ENCODE results near the gene TMEM63A. TPM values are rescaled to one million over a fixed set of nuclear protein-coding genes. Genes with fewer than 3 reads are reported as not detected.

Gene TMEM63A
- polyA plus RNA-seq, 1 donor: 24.7 TPM

DNA sequence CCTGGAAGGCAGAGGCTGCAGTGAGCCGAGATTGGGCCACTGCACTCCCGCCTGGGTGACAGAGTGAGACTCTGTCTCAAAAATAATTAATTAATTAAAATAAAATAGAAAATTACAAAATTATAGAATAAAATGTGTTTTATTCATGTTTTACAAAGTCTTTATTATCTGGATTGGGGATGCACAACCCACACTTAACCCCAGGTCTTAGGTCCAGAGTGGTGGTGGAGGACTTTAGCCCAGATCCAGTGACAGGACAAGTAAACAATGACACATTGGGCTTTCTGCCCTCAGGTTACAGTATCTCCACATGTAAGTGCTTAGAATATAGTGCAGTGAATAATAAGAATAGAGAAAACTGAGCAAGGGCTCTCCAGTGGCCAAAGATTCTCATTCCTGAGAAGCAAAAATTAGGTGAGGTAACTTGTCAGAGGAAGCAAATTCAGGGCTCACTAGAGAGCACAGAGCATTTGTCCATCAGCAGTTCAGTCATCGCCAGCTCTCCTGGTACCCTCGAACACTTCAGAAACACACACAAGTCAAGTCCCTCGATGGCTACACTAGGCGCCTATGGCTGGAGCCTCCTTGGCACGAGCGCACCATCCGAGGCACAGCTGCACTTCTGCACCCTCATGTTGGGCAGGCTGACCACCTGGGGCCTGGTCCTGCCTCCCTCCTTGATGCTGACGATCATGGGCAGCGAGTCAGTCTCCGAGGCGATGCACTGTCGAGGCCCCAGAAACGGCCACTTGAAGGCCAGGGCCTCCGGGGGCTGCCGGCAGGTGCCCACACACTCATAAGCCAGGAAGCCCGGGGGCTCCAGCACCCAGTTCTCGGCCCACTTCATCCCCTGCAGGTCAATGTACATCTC, 4.2 kb upstream of the TMEM63A start:
- DNase-seq (ENCODE audit: low read depth): no peak

DNA sequence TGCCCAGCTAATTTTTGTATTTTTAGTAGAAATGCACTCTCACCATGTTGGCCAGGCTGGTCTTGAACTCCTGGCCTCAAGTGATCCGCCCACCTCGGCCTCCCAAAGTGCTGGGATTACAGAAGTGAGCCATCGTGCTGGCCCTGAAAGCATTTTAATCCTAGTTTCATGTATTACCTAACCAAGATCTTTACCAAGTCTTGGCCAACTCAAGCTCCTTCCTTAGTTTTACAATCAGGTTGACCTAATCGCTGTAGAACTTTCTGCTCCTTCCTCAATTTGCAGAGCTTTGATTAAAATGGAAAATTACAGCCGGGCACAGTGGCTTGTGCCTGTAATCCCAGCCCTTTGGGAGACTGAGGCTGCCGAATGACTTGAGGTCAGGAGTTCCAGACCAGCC, 3.2 kb upstream of the TMEM63A start:
- DNase-seq (ENCODE audit: low read depth): no peak

GRCh38 chr1:225883616-225884265, 1.6 kb upstream of the TMEM63A start:
- DNase-seq (ENCODE audit: low read depth): no peak

- no peak for DNase-seq (ENCODE audit: low read depth)
Observed at GRCh38 chr1:225882694-225883615, 775 bp upstream of the TMEM63A start.

DNA sequence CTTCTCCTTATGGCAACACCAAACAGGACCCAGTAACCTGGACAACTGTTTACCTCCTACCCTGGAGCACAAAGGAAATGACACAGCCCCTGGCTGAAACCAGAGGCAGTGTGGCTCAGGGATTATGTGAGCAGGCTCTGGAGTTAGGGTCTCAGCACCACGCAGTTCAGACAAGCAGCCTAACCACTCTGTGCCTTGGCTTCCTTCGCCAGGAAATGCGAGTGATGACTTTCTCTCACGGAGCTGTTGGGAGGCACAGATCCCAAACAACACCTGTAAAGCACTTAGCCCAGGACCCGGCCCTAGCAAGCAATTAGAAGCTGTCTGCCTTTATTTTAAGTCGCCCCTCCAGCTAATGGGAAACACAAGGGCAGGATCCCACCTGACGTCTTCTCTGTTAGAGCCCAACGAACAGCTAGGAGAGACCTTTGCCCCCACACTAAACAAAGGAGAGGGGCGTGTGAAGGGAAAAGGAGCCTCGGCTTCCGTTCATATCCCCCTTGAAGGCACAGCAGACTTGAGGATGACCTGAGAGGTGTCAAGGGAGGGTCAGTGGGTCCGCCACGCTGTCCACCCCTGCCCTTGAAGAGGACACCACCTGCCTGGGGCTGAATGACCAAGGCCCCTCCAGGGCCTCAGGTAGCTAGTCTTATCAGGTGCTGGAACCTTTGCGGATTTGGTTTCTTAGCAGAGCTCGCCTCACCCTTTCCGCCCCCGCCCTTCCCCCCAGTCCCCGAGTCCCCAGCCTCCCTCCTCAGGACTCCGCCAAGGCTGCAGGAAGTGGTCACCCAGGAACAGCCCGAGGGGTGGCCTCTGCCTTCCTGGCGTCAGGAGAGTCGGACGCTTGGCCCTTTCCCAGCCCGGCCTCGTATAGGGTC, 860 bp downstream of the TMEM63A start:
- no peak for DNase-seq (ENCODE audit: low read depth)

DNA sequence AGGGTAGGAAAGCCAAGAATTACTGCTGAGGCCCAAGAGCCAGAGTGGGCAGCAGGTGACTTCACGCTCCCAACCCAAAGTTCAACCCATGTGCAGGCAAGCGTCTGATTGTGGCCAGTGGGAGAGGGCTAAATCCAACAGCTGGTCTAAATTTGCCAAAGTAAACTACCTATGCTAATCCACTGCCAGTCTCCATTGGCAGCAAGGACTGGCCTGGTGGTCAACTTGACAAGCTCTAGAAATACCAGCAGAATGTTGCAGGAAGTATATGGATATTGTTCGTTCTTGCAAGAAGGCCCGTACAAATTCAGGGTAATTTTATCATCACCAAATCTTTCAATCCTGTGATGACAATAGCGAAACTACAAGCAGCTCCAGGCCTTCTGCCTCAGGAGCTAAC, 1.5 kb downstream of the TMEM63A start:
- no peak for DNase-seq (ENCODE audit: low read depth)

DNA sequence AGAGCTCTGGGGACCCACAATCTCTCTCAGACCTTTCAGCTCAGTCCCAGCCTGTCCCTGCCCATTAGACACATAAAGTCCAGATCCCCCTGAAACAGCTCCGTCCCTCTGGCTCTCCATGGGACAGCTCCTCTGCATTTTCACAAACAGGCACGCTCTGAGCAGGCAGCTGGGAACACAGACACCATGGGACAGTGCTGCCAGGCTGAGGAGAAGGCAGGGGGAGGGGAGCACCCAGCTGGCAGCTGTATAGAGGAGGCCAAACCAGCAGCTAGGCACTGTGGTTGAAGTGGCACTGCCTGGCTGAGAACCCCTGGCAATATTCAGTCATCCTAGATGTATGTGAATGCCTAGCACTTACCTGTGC, 2.0 kb downstream of the TMEM63A start:
- no peak for DNase-seq (ENCODE audit: low read depth)

DNA sequence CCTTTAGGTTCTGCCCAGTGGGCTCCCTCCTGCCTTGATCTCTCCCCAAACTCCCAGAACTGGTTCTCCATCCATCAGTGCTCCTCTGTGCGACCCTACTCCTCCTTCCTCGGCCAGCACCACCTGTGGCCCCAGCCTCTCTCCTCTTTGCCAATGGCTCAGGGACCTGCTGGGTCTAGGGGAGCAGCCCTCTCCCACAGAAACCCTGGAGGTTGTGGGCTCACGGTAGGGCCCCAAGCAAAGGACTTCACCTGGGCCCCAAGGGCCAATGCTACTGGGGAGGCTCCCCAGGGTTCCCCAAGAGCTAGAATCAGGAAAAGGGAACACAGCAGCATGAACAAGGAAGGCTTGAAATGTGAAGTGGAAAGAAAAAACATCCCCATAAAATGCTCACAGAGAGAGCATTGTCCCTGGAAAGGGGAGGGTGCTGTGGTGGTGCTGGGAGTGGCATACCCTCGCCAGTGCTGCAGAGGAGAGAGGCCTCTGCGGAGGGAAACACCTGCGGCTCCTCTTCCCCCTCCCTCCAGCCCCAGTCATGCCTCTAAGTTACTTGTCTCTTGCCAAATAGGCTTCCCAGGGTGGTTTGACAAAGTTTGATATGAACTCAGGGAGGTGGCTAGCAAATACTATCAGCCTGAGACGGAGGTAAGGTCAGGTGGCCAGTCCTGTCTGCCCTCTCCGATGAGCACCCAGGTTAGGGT, 2.5 kb downstream of the TMEM63A start:
- no peak for DNase-seq (ENCODE audit: low read depth)

- DNase-seq (ENCODE audit: low read depth): no peak
Observed at GRCh38 chr1:225878282-225878681, 3.9 kb downstream of the TMEM63A start.

DNA sequence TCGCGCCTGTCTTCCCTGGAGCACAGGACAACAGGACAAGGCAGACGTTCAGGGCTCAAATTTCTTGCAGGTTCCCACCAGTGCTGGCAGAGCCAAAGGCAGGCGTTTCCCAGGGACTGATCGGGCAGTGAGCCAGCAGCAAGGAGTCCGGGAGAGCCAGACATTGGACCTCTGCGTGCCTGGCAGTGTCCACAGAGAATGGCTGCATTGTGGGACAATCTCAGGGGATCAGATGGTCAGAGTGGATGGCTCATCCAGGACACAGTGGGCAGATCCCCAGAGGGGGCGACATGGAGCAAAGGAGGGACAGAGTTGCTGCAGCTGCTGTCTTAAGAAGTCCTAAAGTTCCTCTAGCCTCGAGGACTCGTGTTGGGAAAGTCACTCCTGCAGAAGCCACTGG, 4.6 kb downstream of the TMEM63A start:
- no peak for DNase-seq (ENCODE audit: low read depth)

- no peak for DNase-seq (ENCODE audit: low read depth)
Observed at GRCh38 chr1:225876900-225877510, 5.2 kb downstream of the TMEM63A start.

DNA sequence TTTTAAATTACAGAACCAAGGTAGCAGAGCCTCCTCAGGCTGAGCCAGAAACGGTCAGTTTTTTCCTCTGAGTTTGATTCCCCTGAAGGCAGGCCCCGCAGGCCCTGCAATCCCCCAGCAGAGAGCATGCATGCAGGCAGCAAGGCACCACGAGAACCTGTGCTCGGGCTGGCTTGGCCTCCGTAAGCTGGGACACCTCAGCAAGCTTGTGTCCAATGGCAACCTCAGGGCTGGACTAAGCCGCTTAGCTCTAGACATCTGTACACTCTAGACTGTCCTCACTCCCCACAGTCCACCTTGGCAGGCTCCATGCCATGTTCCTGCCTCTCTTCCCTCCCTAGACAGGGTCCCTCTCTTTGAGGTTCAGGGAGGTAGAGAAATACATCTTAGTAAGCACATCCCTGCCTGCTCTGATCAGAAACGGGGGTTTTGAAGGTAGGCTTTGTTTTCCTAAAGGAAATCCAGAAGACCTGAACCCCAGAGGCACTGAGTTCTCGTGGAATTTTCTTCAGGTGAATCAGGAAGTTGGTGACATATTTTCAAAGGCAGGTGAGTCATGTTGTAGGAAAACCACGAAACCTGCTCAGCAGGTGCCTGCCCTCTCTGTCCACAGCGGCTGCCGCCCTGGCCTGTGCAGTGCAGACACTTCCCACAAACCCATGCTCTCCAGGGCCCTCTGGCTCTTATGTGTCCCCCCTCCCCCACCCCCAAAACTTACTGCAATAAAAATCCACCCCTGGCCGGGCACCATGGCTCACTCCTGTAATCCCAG, 7.0 kb downstream of the TMEM63A start:
- no peak for DNase-seq (ENCODE audit: low read depth)

DNA sequence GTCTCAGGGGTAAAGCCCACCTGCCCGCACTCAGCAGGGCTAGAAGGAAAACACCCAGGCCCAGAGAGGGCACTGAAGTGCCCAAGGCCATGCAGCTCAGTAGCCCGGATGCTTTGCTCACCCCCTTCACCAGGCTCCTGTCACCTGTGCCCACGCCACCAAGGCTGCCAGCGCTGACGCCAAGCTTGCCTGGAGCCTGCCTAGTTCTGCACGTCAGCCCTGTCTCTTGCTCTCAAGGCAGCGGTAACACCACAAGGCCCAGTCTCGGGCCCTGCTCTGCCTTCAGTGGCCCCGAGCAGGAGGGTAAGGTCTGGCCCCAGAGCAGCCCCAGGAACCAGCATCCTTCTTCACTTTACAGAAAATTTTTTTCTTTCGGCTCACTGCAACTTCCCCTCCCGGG, 7.7 kb downstream of the TMEM63A start:
- DNase-seq (ENCODE audit: low read depth): no peak

GRCh38 chr1:225873281-225873850, 8.8 kb downstream of the TMEM63A start:
- no peak for DNase-seq (ENCODE audit: low read depth)

GRCh38 chr1:225872075-225872430, 10.1 kb downstream of the TMEM63A start:
- no peak for DNase-seq (ENCODE audit: low read depth)

- no peak for DNase-seq (ENCODE audit: low read depth)
Observed at GRCh38 chr1:225871359-225872074, 10.7 kb downstream of the TMEM63A start.

DNA sequence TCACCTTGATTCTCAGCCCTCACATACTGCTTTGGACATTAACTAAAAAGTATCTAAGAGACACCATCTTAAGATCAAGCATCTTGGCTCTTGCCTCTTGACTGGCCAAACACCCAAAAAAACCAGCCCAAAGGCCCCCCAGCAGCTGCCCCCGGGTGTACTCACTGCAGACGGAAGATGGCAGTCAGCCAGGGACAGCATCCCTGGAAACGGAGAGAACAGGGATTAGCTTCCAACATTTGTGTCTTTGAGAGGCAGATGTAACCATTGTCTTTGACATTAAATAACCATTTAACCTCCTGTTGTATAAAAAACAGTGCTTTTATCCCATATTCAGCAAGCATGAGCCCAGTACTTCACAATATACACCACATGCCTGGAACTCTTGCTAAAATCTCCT, 11.3 kb downstream of the TMEM63A start:
- DNase-seq (ENCODE audit: low read depth): no peak

DNA sequence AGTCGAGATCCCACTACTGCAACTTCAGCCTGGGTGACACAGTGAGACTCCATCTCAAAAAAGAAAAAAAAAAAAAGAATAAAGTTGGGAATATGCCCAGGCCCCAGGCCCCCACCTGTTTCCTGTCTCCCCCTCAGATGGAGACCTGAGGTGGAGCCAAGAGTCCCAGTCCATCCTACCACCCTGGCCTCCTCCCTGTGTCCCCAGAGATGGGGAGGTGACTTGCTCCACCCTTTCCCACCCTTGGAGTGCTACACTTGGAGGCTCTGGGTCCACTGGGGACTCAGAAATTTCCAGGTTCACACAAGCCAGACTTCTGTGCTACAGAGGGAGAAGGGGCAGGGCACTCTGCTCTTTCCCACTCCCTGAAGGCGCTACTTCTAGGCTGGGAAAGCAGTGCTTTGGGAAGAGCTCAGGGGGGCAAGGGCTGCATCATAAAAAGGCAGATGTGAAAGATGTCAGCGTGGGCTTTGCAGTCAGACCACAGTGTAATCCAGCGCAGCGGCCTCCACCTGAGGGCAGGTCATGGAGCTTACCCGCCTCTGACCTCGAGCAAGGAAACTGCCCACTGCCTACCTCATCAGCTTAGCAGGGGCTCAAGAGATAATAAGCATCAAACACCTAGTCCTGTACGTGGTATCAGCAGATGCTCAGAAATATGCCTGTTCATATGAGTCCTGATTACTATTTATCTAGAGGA, 13.4 kb downstream of the TMEM63A start:
- no peak for DNase-seq (ENCODE audit: low read depth)
